Measurements from ENCODE around the gene TNNI3K.

The TNNI3K gene

GRCh38 chr1:74502858-74503257, 267.7 kb downstream of the TNNI3K start:
- Histone ChIP-seq H3K4me1 (ENCODE audit: control insufficient read depth, insufficient read depth, low read length) (peaks cover 36% of the 10 kb centered on the region), H3K4me3 (ENCODE audit: low read depth, low read length) (no peak overlapping the region), H3K36me3 (ENCODE audit: control insufficient read depth, insufficient read depth, low read length) (no peaks in the 10 kb centered on the region), H3K9me3 (ENCODE audit: control insufficient read depth, insufficient read depth, low read length) (no peaks in the 10 kb centered on the region), H3K27ac (ENCODE audit: low read depth, low read length) (no peak overlapping the region), H3K27me3 (ENCODE audit: control insufficient read depth, insufficient read depth, low read length) (no peaks in the 10 kb centered on the region), H3K9ac (ENCODE audit: low read depth, low read length) (no peak overlapping the region)

GRCh38 chr1:74504125-74504932, 269.1 kb downstream of the TNNI3K start:
- no peaks in the 10 kb centered on the region for H3K27me3 ChIP-seq (ENCODE audit: control insufficient read depth, insufficient read depth, low read length)
- peak overlapping the region; percentile 53 for H3K27ac ChIP-seq (ENCODE audit: low read depth, low read length)
- 0 out of 2 replicates have a peak overlapping the region, but pooled peaks have one; percentile 2 for H3K4me3 ChIP-seq (ENCODE audit: low read depth, low read length)

GRCh38 chr1:74504933-74505512, 269.8 kb downstream of the TNNI3K start:
- H3K9ac ChIP-seq (ENCODE audit: low read depth, low read length): no peak overlapping the region
- H3K27me3 ChIP-seq (ENCODE audit: control insufficient read depth, insufficient read depth, low read length): no peaks in the 10 kb centered on the region
- peaks cover 35% of the 10 kb centered on the region for H3K4me1 ChIP-seq (ENCODE audit: control insufficient read depth, insufficient read depth, low read length)
- no peaks in the 10 kb centered on the region for H3K36me3 ChIP-seq (ENCODE audit: control insufficient read depth, insufficient read depth, low read length)
- H3K27ac ChIP-seq (ENCODE audit: low read depth, low read length): peak overlapping the region; percentile 53
- 0 out of 2 replicates have a peak overlapping the region, but pooled peaks have one; percentile 2 for H3K4me3 ChIP-seq (ENCODE audit: low read depth, low read length)
- no peaks in the 10 kb centered on the region for H3K9me3 ChIP-seq (ENCODE audit: control insufficient read depth, insufficient read depth, low read length)

More at GRCh38 chr1:74504125-74504932, 269.1 kb downstream of the TNNI3K start:
- Histone ChIP-seq H3K4me1 (ENCODE audit: control insufficient read depth, insufficient read depth, low read length) (peaks cover 35% of the 10 kb centered on the region), H3K36me3 (ENCODE audit: control insufficient read depth, insufficient read depth, low read length) (no peaks in the 10 kb centered on the region), H3K9ac (ENCODE audit: low read depth, low read length) (no peak overlapping the region), H3K9me3 (ENCODE audit: control insufficient read depth, insufficient read depth, low read length) (no peaks in the 10 kb centered on the region)

- no peaks in the 10 kb centered on the region for H3K9me3 ChIP-seq (ENCODE audit: control insufficient read depth, insufficient read depth, low read length)
- H3K9ac ChIP-seq (ENCODE audit: low read depth, low read length): no peak overlapping the region; the same call in 1 of the 2 replicates
- no peaks in the 10 kb centered on the region for H3K27me3 ChIP-seq (ENCODE audit: control insufficient read depth, insufficient read depth, low read length)
- peaks cover 35% of the 10 kb centered on the region for H3K4me1 ChIP-seq (ENCODE audit: control insufficient read depth, insufficient read depth, low read length)
- no peak overlapping the region for H3K4me3 ChIP-seq (ENCODE audit: low read depth, low read length)
- H3K27ac ChIP-seq (ENCODE audit: low read depth, low read length): peak overlapping the region; percentile 53
- no peaks in the 10 kb centered on the region for H3K36me3 ChIP-seq (ENCODE audit: control insufficient read depth, insufficient read depth, low read length)
These were observed 270.9 kb downstream of the TNNI3K start for GRCh38 chr1:74505928-74506710.

- Histone ChIP-seq H3K4me3 (ENCODE audit: low read depth, low read length) (no peak overlapping the region), H3K27me3 (ENCODE audit: control insufficient read depth, insufficient read depth, low read length) (no peaks in the 10 kb centered on the region), H3K9me3 (ENCODE audit: control insufficient read depth, insufficient read depth, low read length) (no peaks in the 10 kb centered on the region), H3K9ac (ENCODE audit: low read depth, low read length) (no peak overlapping the region), H3K36me3 (ENCODE audit: control insufficient read depth, insufficient read depth, low read length) (no peaks in the 10 kb centered on the region), H3K4me1 (ENCODE audit: control insufficient read depth, insufficient read depth, low read length) (peaks cover 35% of the 10 kb centered on the region), H3K27ac (ENCODE audit: low read depth, low read length) (no peak overlapping the region)
These were observed 273.3 kb downstream of the TNNI3K start for GRCh38 chr1:74508449-74508848.

GRCh38 chr1:74512170-74512915, 277.2 kb downstream of the TNNI3K start, which contains the start of gene LRRC53:
TSS of gene LRRC53 (minus strand) at chr1:74512611. CDS start at chr1:74483349, 29,262 bp downstream.
- Histone ChIP-seq H3K4me3 (ENCODE audit: low read depth, low read length) (no peak within 1 kb of the TSS), H3K4me1 (ENCODE audit: control insufficient read depth, insufficient read depth, low read length) (peaks cover 7% of the 10 kb centered on the region; the same call in 1 of the 2 replicates), H3K27me3 (ENCODE audit: control insufficient read depth, insufficient read depth, low read length) (no peaks in the 10 kb centered on the region), H3K9me3 (ENCODE audit: control insufficient read depth, insufficient read depth, low read length) (no peaks in the 10 kb centered on the region), H3K36me3 (ENCODE audit: control insufficient read depth, insufficient read depth, low read length) (no peaks in the 10 kb centered on the region), H3K27ac (ENCODE audit: low read depth, low read length) (no peak within 1 kb of the TSS), H3K9ac (ENCODE audit: low read depth, low read length) (no peak within 1 kb of the TSS)

GRCh38 chr1:74513411-74514300, 278.5 kb downstream of the TNNI3K start:
- H3K4me1 ChIP-seq (ENCODE audit: control insufficient read depth, insufficient read depth, low read length): peaks cover 2% of the 10 kb centered on the region; the same call in 1 of the 2 replicates
- no peaks in the 10 kb centered on the region for H3K36me3 ChIP-seq (ENCODE audit: control insufficient read depth, insufficient read depth, low read length)
- H3K27me3 ChIP-seq (ENCODE audit: control insufficient read depth, insufficient read depth, low read length): no peaks in the 10 kb centered on the region
- H3K4me3 ChIP-seq (ENCODE audit: low read depth, low read length): no peak overlapping the region
- no peaks in the 10 kb centered on the region for H3K9me3 ChIP-seq (ENCODE audit: control insufficient read depth, insufficient read depth, low read length)
- H3K9ac ChIP-seq (ENCODE audit: low read depth, low read length): no peak overlapping the region
- H3K27ac ChIP-seq (ENCODE audit: low read depth, low read length): no peak overlapping the region

GRCh38 chr1:74517599-74518051, 282.4 kb downstream of the TNNI3K start:
- peaks cover 15% of the 10 kb centered on the region for H3K4me1 ChIP-seq (ENCODE audit: control insufficient read depth, insufficient read depth, low read length)
- H3K27ac ChIP-seq (ENCODE audit: low read depth, low read length): no peak overlapping the region
- no peak overlapping the region for H3K4me3 ChIP-seq (ENCODE audit: low read depth, low read length)
- no peaks in the 10 kb centered on the region for H3K9me3 ChIP-seq (ENCODE audit: control insufficient read depth, insufficient read depth, low read length)
- H3K27me3 ChIP-seq (ENCODE audit: control insufficient read depth, insufficient read depth, low read length): no peaks in the 10 kb centered on the region
- no peak overlapping the region for H3K9ac ChIP-seq (ENCODE audit: low read depth, low read length)
- no peaks in the 10 kb centered on the region for H3K36me3 ChIP-seq (ENCODE audit: control insufficient read depth, insufficient read depth, low read length)

GRCh38 chr1:74522148-74522547, 287.0 kb downstream of the TNNI3K start:
- H3K27ac ChIP-seq (ENCODE audit: low read depth, low read length): peak overlapping the region; percentile 67

More at GRCh38 chr1:74522148-74522547, 287.0 kb downstream of the TNNI3K start:
- Histone ChIP-seq H3K27me3 (ENCODE audit: control insufficient read depth, insufficient read depth, low read length) (no peaks in the 10 kb centered on the region), H3K4me3 (ENCODE audit: low read depth, low read length) (peak overlapping the region; percentile 37), H3K9ac (ENCODE audit: low read depth, low read length) (peak overlapping the region; percentile 18; the same call in 1 of the 2 replicates), H3K4me1 (ENCODE audit: control insufficient read depth, insufficient read depth, low read length) (peaks cover 43% of the 10 kb centered on the region), H3K36me3 (ENCODE audit: control insufficient read depth, insufficient read depth, low read length) (no peaks in the 10 kb centered on the region), H3K9me3 (ENCODE audit: control insufficient read depth, insufficient read depth, low read length) (no peaks in the 10 kb centered on the region)
